C4-2B (cell line): Measurements from ENCODE around the gene SMARCC1.

ENCODE experiments used
- ZFX ChIP-seq: fragments of 450-650 bp; IDR thresholded peaks from 2 replicates; pipeline ENCODE4 v1.6.1; 2017
- TF ChIP-seq, protein P1 (sequence below): fragments of 450-650 bp; conservative IDR thresholded peaks from 2 replicates; pipeline ENCODE4 v1.5.1; 2017; ENCODE audit warnings: mild to moderate bottlenecking

DNA sequence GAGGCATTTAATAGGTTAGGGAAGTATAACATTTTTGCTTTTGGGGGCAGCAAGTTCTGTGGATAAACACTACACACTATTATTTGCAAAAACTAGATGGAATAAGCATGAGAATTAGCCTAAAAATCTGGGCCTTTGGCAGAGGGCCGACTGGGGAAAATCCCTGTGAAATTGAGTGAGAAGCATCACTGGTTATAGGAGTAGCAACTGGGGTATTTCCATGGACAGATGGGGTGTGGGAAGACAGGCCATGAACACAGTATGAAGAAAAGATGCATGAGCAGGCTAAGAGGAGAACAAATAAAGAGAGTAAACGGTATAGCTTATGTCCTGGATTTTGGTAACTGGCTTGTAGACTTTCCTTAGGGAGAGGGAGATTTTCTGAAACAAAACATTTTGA lies 170.1 kb downstream of the SMARCC1 start:
- TF ChIP-seq, protein P1, sequence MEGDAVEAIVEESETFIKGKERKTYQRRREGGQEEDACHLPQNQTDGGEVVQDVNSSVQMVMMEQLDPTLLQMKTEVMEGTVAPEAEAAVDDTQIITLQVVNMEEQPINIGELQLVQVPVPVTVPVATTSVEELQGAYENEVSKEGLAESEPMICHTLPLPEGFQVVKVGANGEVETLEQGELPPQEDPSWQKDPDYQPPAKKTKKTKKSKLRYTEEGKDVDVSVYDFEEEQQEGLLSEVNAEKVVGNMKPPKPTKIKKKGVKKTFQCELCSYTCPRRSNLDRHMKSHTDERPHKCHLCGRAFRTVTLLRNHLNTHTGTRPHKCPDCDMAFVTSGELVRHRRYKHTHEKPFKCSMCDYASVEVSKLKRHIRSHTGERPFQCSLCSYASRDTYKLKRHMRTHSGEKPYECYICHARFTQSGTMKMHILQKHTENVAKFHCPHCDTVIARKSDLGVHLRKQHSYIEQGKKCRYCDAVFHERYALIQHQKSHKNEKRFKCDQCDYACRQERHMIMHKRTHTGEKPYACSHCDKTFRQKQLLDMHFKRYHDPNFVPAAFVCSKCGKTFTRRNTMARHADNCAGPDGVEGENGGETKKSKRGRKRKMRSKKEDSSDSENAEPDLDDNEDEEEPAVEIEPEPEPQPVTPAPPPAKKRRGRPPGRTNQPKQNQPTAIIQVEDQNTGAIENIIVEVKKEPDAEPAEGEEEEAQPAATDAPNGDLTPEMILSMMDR = no peak
- no peak for TF ChIP-seq ZFX
